ENCODE measurements around the gene CA4. TPM values are rescaled to one million over a fixed set of nuclear protein-coding genes. Genes with fewer than 3 reads are reported as not detected.
"Not testable (repeated sequence)": the region's sequence is repeated elsewhere in the genome, so short reads cannot be mapped to it uniquely, and the experiment has no call there.

Gene CA4
- total RNA-seq, 1 donor from 2014 or later = not detected

- not testable (repeated sequence) for H3K4me1 Mint-ChIP-seq; H3K4me3 Mint-ChIP-seq; H3K27ac Mint-ChIP-seq; DNase-seq (ENCODE audit: low spot score in 2 of 2, unreplicated experiment in 2 of 2); H3K27me3 Mint-ChIP-seq (ENCODE audit: low read depth); H3K9me3 Mint-ChIP-seq
- H3K36me3 Mint-ChIP-seq = peaks cover 21% of the 10 kb centered on the region
These were observed 37.3 kb downstream of the CA4 start for GRCh38 chr17:60186846-60187745.

DNA sequence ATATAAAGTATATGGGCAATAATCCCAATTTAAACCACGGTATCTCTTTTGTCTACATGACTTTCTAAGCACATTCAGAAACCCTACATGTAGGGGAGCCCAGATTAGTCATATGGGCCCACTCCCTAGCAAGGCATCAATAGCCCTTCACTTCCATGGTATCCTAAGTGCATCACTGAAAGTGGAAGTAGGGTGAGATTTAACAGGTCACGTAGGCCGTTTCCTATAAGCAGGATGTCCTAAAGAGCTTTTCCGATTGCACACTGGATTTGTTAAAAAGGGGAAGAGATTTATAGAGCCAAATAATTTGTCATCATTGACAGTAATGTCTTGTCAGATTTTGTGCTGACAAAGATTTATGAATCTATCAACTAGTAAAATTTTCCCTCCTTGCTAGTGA lies 39.0 kb downstream of the CA4 start:
- Mint-ChIP-seq H3K27me3 (ENCODE audit: low read depth) (no peaks in the 10 kb centered on the region), H3K4me3 (no peak overlapping the region), H3K4me1 (no peaks in the 10 kb centered on the region), H3K27ac (no peak overlapping the region), H3K9me3 (no peaks in the 10 kb centered on the region), H3K36me3 (peaks cover 20% of the 10 kb centered on the region)
- no peak for DNase-seq (ENCODE audit: low spot score in 2 of 2, unreplicated experiment in 2 of 2)
- TF ChIP-seq CTCF (IDR thresholded peaks at IDR 0.05; ENCODE audit: unreplicated experiment) = no peak

GRCh38 chr17:60190032-60190431 lies 40.3 kb downstream of the CA4 start:
- peaks cover 26% of the 10 kb centered on the region for H3K36me3 Mint-ChIP-seq
- not testable (repeated sequence) for H3K9me3 Mint-ChIP-seq; DNase-seq (ENCODE audit: low spot score in 2 of 2, unreplicated experiment in 2 of 2); H3K4me3 Mint-ChIP-seq; H3K27me3 Mint-ChIP-seq (ENCODE audit: low read depth); H3K4me1 Mint-ChIP-seq; H3K27ac Mint-ChIP-seq

GRCh38 chr17:60193032-60193431 lies 43.3 kb downstream of the CA4 start:
- not testable (repeated sequence) for H3K4me1 Mint-ChIP-seq; H3K27me3 Mint-ChIP-seq (ENCODE audit: low read depth); DNase-seq (ENCODE audit: low spot score in 2 of 2, unreplicated experiment in 2 of 2); H3K9me3 Mint-ChIP-seq; H3K27ac Mint-ChIP-seq; H3K4me3 Mint-ChIP-seq
- H3K36me3 Mint-ChIP-seq = peaks cover 37% of the 10 kb centered on the region

GRCh38 chr17:60193482-60193881 lies 43.7 kb downstream of the CA4 start:
- no peak for DNase-seq (ENCODE audit: low spot score in 2 of 2, unreplicated experiment in 2 of 2)
- Mint-ChIP-seq H3K27me3 (ENCODE audit: low read depth) (no peaks in the 10 kb centered on the region), H3K36me3 (peaks cover 40% of the 10 kb centered on the region), H3K4me1 (no peaks in the 10 kb centered on the region), H3K4me3 (no peak overlapping the region), H3K9me3 (no peaks in the 10 kb centered on the region), H3K27ac (no peak overlapping the region)
- no peak for TF ChIP-seq CTCF (IDR thresholded peaks at IDR 0.05; ENCODE audit: unreplicated experiment)

- H3K4me1 Mint-ChIP-seq; H3K27ac Mint-ChIP-seq; H3K27me3 Mint-ChIP-seq (ENCODE audit: low read depth); H3K4me3 Mint-ChIP-seq; DNase-seq (ENCODE audit: low spot score in 2 of 2, unreplicated experiment in 2 of 2); H3K9me3 Mint-ChIP-seq: not testable (repeated sequence)
- peaks cover 40% of the 10 kb centered on the region for H3K36me3 Mint-ChIP-seq
These were observed 44.4 kb downstream of the CA4 start for GRCh38 chr17:60194141-60194540.

GRCh38 chr17:60198630-60199029 lies 48.9 kb downstream of the CA4 start:
- DNase-seq (ENCODE audit: low spot score in 2 of 2, unreplicated experiment in 2 of 2); H3K27me3 Mint-ChIP-seq (ENCODE audit: low read depth); H3K4me1 Mint-ChIP-seq; H3K27ac Mint-ChIP-seq; H3K9me3 Mint-ChIP-seq; H3K4me3 Mint-ChIP-seq: not testable (repeated sequence)
- peaks cover 27% of the 10 kb centered on the region for H3K36me3 Mint-ChIP-seq

GRCh38 chr17:60205782-60206181 lies 56.0 kb downstream of the CA4 start:
- not testable (repeated sequence) for H3K9me3 Mint-ChIP-seq; H3K36me3 Mint-ChIP-seq; H3K4me1 Mint-ChIP-seq; H3K4me3 Mint-ChIP-seq; H3K27me3 Mint-ChIP-seq (ENCODE audit: low read depth); H3K27ac Mint-ChIP-seq; DNase-seq (ENCODE audit: low spot score in 2 of 2, unreplicated experiment in 2 of 2)

DNA sequence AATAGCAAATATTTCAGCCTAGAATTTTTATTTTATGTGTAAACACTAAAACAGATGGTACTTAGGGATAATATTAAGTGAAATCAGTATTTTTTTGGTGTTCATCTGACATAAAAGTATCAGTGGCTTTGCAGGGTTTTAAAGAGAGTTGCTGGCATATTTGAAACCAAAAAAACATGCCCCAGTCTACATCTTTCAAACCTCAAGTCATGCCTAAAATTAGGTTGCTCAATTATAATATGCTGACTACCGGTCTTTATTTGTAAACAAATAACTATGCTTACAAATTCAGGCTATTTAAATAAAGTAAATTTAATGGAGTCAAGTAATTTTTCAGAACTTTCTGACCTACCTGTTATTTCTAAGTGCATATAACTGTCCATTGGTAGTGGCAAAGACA lies 58.5 kb downstream of the CA4 start:
- H3K27ac Mint-ChIP-seq; H3K9me3 Mint-ChIP-seq; H3K4me1 Mint-ChIP-seq; H3K27me3 Mint-ChIP-seq (ENCODE audit: low read depth); H3K36me3 Mint-ChIP-seq; DNase-seq (ENCODE audit: low spot score in 2 of 2, unreplicated experiment in 2 of 2); H3K4me3 Mint-ChIP-seq: not testable (repeated sequence)

Other genes with a start within 250 kb of the CA4 start
- 18.5 to 21.6 TPM (median 20.4 TPM) in 3 replicates for gene RNFT1, start 185.2 kb upstream of the CA4 start, total RNA-seq
- gene HEATR6, start 71.1 kb upstream of the CA4 start, total RNA-seq = 33.9 to 37.2 TPM (median 36.1 TPM) in 3 replicates
- 43.9 to 48.4 TPM (median 45.8 TPM) in 3 replicates for gene USP32, start 242.2 kb downstream of the CA4 start, total RNA-seq

Data from mesothelial cell of epicardium (in vitro differentiated cells).